HG03025 (cell line): ENCODE results near the gene RWDD3.

Source experiments
- ATAC-seq: cut with Tn5 transposase; IDR thresholded peaks from one replicate; pipeline ENCODE4 v1.9.1; 2021; ENCODE audit warnings: mild to moderate bottlenecking, moderate library complexity; ENCODE audit not compliant: unreplicated experiment, low FRiP score

The RWDD3 gene

GRCh38 chr1:95278173-95279006 is 44.4 kb downstream of the RWDD3 start:
- ATAC-seq, result no peak

GRCh38 chr1:95281781-95282517 is 47.9 kb downstream of the RWDD3 start:
- no peak for ATAC-seq

DNA sequence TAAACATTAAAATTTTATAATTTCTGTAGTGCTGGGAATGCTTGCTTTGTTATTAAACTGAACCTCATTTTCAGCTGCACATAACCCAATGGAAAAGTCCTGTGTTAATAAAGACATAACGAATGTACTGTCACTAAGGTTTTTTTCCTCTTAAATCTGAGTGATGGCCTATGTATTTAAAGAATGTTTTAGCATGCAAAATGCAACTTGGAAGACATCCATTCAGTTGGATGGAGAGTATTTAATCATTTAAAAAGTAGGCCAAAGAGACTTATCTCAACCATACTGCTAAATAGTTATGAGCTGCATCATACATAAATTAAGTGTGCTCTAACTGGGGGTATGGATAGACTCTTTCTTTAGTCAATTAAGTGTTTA is 48.5 kb downstream of the RWDD3 start:
- ATAC-seq, result no peak

- no peak for ATAC-seq
Measured at GRCh38 chr1:95284420-95284819, 50.4 kb downstream of the RWDD3 start.

DNA sequence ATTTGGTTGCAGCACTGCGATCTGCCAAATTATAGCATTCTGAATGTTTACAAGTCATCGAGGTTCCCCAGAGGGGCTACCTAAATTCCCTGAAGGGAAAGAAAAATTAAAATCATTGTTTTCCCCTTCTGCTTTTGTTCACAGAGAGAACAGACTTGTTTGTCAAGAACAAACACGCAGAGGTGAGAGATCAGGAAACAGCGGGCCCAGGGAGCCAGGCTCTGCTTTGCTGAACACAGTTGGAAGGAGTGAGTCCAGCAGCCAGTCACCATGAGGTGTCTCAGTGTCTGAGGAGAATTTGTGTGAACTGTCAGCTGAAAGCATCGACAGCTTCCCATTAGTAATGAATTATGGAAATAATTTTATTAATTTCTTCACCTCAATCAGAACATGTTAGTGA is 52.5 kb downstream of the RWDD3 start:
- no peak for ATAC-seq

GRCh38 chr1:95287081-95287480 is 53.1 kb downstream of the RWDD3 start:
- no peak for ATAC-seq

GRCh38 chr1:95287825-95288224 is 53.8 kb downstream of the RWDD3 start:
- ATAC-seq, result no peak
